GM12891 (cell line): ENCODE measurements around the gene IKZF1.

Source experiments
- POLR2A ChIP-seq: IDR thresholded peaks from 2 replicates; pipeline ENCODE4 v1.6.1; 2011; ENCODE audit warnings: low read depth, low read length, control low read depth
- POLR2AphosphoS5 ChIP-seq: IDR thresholded peaks from 2 replicates; pipeline ENCODE4 v1.6.1; 2011; ENCODE audit warnings: low read depth, low read length, control low read depth
- POU2F2 ChIP-seq: IDR thresholded peaks from 2 replicates; pipeline ENCODE4 v1.6.1; 2011; ENCODE audit warnings: low read depth, mild to moderate bottlenecking, control low read depth, low read length, moderate library complexity

- TF ChIP-seq POLR2A (no peak), POLR2AphosphoS5 (no peak), POU2F2 (no peak)
Measured at GRCh38 chr7:50267525-50268041, 36.9 kb upstream of the IKZF1 start.
